Measurements from ENCODE around the gene FDXR.

Gene FDXR

GRCh38 chr17:74860872-74861661 is 11.7 kb downstream of the FDXR start:
- no peak overlapping the region for H3K9ac ChIP-seq (ENCODE audit: low read depth, low read length)
- peaks cover 4% of the 10 kb centered on the region; the same call in 1 of the 2 replicates for H3K36me3 ChIP-seq (ENCODE audit: insufficient read depth, low read depth, low read length)
- no peaks in the 10 kb centered on the region for H3K9me3 ChIP-seq (ENCODE audit: insufficient read depth, low read depth, low read length)
- H3K27me3 ChIP-seq (ENCODE audit: insufficient read depth, low read length): peaks cover 64% of the 10 kb centered on the region
- H3K27ac ChIP-seq (ENCODE audit: low read length): no peak overlapping the region
- H3K4me3 ChIP-seq (ENCODE audit: low read length): peak overlapping the region; percentile 32; the same call in 1 of the 2 replicates
- no peaks in the 10 kb centered on the region for H3K4me1 ChIP-seq (ENCODE audit: insufficient read depth, low read length)

GRCh38 chr17:74860229-74860871 is 12.4 kb downstream of the FDXR start:
- H3K9ac ChIP-seq (ENCODE audit: low read depth, low read length): no peak overlapping the region

GRCh38 chr17:74859459-74860228 is 13.2 kb downstream of the FDXR start, which contains the start of gene GRIN2C:
Gene GRIN2C (minus strand): TSS chr17:74859885. CDS start chr17:74855092, 4,793 bp downstream.
- H3K36me3 ChIP-seq (ENCODE audit: insufficient read depth, low read depth, low read length): peaks cover 4% of the 10 kb centered on the region; the same call in 1 of the 2 replicates
- H3K9ac ChIP-seq (ENCODE audit: low read depth, low read length): no peak within 1 kb of the TSS
- peak within 1 kb of the TSS; percentile 32; the same call in 1 of the 2 replicates for H3K4me3 ChIP-seq (ENCODE audit: low read length)

More at GRCh38 chr17:74860229-74860871, 12.4 kb downstream of the FDXR start:
- Histone ChIP-seq H3K9me3 (ENCODE audit: insufficient read depth, low read depth, low read length) (no peaks in the 10 kb centered on the region), H3K27me3 (ENCODE audit: insufficient read depth, low read length) (peaks cover 71% of the 10 kb centered on the region), H3K4me3 (ENCODE audit: low read length) (peak overlapping the region; percentile 32; the same call in 1 of the 2 replicates), H3K36me3 (ENCODE audit: insufficient read depth, low read depth, low read length) (peaks cover 4% of the 10 kb centered on the region; the same call in 1 of the 2 replicates), H3K4me1 (ENCODE audit: insufficient read depth, low read length) (no peaks in the 10 kb centered on the region), H3K27ac (ENCODE audit: low read length) (no peak overlapping the region)

GRCh38 chr17:74858672-74859458 is 13.9 kb downstream of the FDXR start:
- H3K4me1 ChIP-seq (ENCODE audit: insufficient read depth, low read length): no peaks in the 10 kb centered on the region
- H3K27me3 ChIP-seq (ENCODE audit: insufficient read depth, low read length): peaks cover 86% of the 10 kb centered on the region
- no peak overlapping the region for H3K9ac ChIP-seq (ENCODE audit: low read depth, low read length)
- H3K9me3 ChIP-seq (ENCODE audit: insufficient read depth, low read depth, low read length): no peaks in the 10 kb centered on the region
- H3K27ac ChIP-seq (ENCODE audit: low read length): no peak overlapping the region
- no peak overlapping the region; the same call in 1 of the 2 replicates for H3K4me3 ChIP-seq (ENCODE audit: low read length)
- peaks cover 4% of the 10 kb centered on the region; the same call in 1 of the 2 replicates for H3K36me3 ChIP-seq (ENCODE audit: insufficient read depth, low read depth, low read length)

More at GRCh38 chr17:74859459-74860228, 13.2 kb downstream of the FDXR start, which contains the start of gene GRIN2C:
- no peak within 1 kb of the TSS for H3K27ac ChIP-seq (ENCODE audit: low read length)
- H3K4me1 ChIP-seq (ENCODE audit: insufficient read depth, low read length): no peaks in the 10 kb centered on the region
- H3K27me3 ChIP-seq (ENCODE audit: insufficient read depth, low read length): peaks cover 78% of the 10 kb centered on the region
- no peaks in the 10 kb centered on the region for H3K9me3 ChIP-seq (ENCODE audit: insufficient read depth, low read depth, low read length)

GRCh38 chr17:74857191-74857590 is 15.6 kb downstream of the FDXR start:
- Histone ChIP-seq H3K27ac (ENCODE audit: low read length) (no peak overlapping the region), H3K9ac (ENCODE audit: low read depth, low read length) (no peak overlapping the region), H3K4me3 (ENCODE audit: low read length) (no peak overlapping the region), H3K4me1 (ENCODE audit: insufficient read depth, low read length) (no peaks in the 10 kb centered on the region), H3K27me3 (ENCODE audit: insufficient read depth, low read length) (peaks cover 98% of the 10 kb centered on the region), H3K36me3 (ENCODE audit: insufficient read depth, low read depth, low read length) (no peaks in the 10 kb centered on the region), H3K9me3 (ENCODE audit: insufficient read depth, low read depth, low read length) (no peaks in the 10 kb centered on the region)

- peaks cover 99% of the 10 kb centered on the region for H3K27me3 ChIP-seq (ENCODE audit: insufficient read depth, low read length)
- H3K9me3 ChIP-seq (ENCODE audit: insufficient read depth, low read depth, low read length): no peaks in the 10 kb centered on the region
- H3K4me3 ChIP-seq (ENCODE audit: low read length): no peak overlapping the region
- H3K4me1 ChIP-seq (ENCODE audit: insufficient read depth, low read length): no peaks in the 10 kb centered on the region
- no peak overlapping the region for H3K9ac ChIP-seq (ENCODE audit: low read depth, low read length)
- no peaks in the 10 kb centered on the region for H3K36me3 ChIP-seq (ENCODE audit: insufficient read depth, low read depth, low read length)
- no peak overlapping the region for H3K27ac ChIP-seq (ENCODE audit: low read length)
Observed at GRCh38 chr17:74856112-74856511, 16.7 kb downstream of the FDXR start.

GRCh38 chr17:74855323-74855722 is 17.5 kb downstream of the FDXR start:
- Histone ChIP-seq H3K4me1 (ENCODE audit: insufficient read depth, low read length) (no peaks in the 10 kb centered on the region), H3K27ac (ENCODE audit: low read length) (no peak overlapping the region), H3K4me3 (ENCODE audit: low read length) (no peak overlapping the region), H3K36me3 (ENCODE audit: insufficient read depth, low read depth, low read length) (no peaks in the 10 kb centered on the region), H3K9ac (ENCODE audit: low read depth, low read length) (no peak overlapping the region), H3K9me3 (ENCODE audit: insufficient read depth, low read depth, low read length) (no peaks in the 10 kb centered on the region), H3K27me3 (ENCODE audit: insufficient read depth, low read length) (peaks cover 99% of the 10 kb centered on the region)

- H3K9ac ChIP-seq (ENCODE audit: low read depth, low read length): no peak overlapping the region
- H3K36me3 ChIP-seq (ENCODE audit: insufficient read depth, low read depth, low read length): no peaks in the 10 kb centered on the region
- no peak overlapping the region for H3K27ac ChIP-seq (ENCODE audit: low read length)
- H3K4me1 ChIP-seq (ENCODE audit: insufficient read depth, low read length): no peaks in the 10 kb centered on the region
- no peaks in the 10 kb centered on the region for H3K9me3 ChIP-seq (ENCODE audit: insufficient read depth, low read depth, low read length)
- peaks cover 99% of the 10 kb centered on the region for H3K27me3 ChIP-seq (ENCODE audit: insufficient read depth, low read length)
- H3K4me3 ChIP-seq (ENCODE audit: low read length): no peak overlapping the region
Observed at GRCh38 chr17:74854792-74855191, 18.0 kb downstream of the FDXR start.

GRCh38 chr17:74853669-74854068 is 19.1 kb downstream of the FDXR start:
- Histone ChIP-seq H3K27ac (ENCODE audit: low read length) (no peak overlapping the region), H3K9ac (ENCODE audit: low read depth, low read length) (no peak overlapping the region), H3K9me3 (ENCODE audit: insufficient read depth, low read depth, low read length) (no peaks in the 10 kb centered on the region), H3K4me3 (ENCODE audit: low read length) (no peak overlapping the region), H3K27me3 (ENCODE audit: insufficient read depth, low read length) (peaks cover 99% of the 10 kb centered on the region), H3K36me3 (ENCODE audit: insufficient read depth, low read depth, low read length) (no peaks in the 10 kb centered on the region), H3K4me1 (ENCODE audit: insufficient read depth, low read length) (no peaks in the 10 kb centered on the region)

- H3K4me3 ChIP-seq (ENCODE audit: low read length): peak overlapping the region; percentile 68
- H3K36me3 ChIP-seq (ENCODE audit: insufficient read depth, low read depth, low read length): no peaks in the 10 kb centered on the region
- H3K4me1 ChIP-seq (ENCODE audit: insufficient read depth, low read length): no peaks in the 10 kb centered on the region
- peak overlapping the region; percentile 40; the same call in 1 of the 2 replicates for H3K9ac ChIP-seq (ENCODE audit: low read depth, low read length)
- H3K27me3 ChIP-seq (ENCODE audit: insufficient read depth, low read length): peaks cover 99% of the 10 kb centered on the region
- H3K27ac ChIP-seq (ENCODE audit: low read length): no peak overlapping the region
- H3K9me3 ChIP-seq (ENCODE audit: insufficient read depth, low read depth, low read length): no peaks in the 10 kb centered on the region
Observed at GRCh38 chr17:74853048-74853397, 19.8 kb downstream of the FDXR start.

Data from iPS-20b (cell line).